Neural cell (in vitro differentiated cells): Measurements from ENCODE around the gene FASTK.

Experiments
- CTCF ChIP-seq: fragments of 450-650 bp; IDR thresholded peaks from 2 replicates; pipeline ENCODE4 v1.5.1; 2014; ENCODE audit warnings: antibody characterized with exemption, mild to moderate bottlenecking, moderate library complexity; ENCODE audit not compliant: poor library complexity, severe bottlenecking
- EP300 ChIP-seq: fragments of 450-650 bp; conservative IDR thresholded peaks from 2 replicates; pipeline ENCODE4 v1.6.1; 2014; ENCODE audit warnings: antibody characterized with exemption, mild to moderate bottlenecking, moderate library complexity; ENCODE audit not compliant: poor library complexity, severe bottlenecking
- EZH2 ChIP-seq: fragments of 200-600, 300-800 bp; shearing (Covaris generic), sonication (generic); IDR thresholded peaks from 2 replicates; pipeline ENCODE4 v1.6.1; 2014; ENCODE audit warnings: antibody characterized with exemption, low read length, borderline replicate concordance, mild to moderate bottlenecking; ENCODE audit not compliant: insufficient read depth, poor library complexity, severe bottlenecking
- MXI1 ChIP-seq: fragments of 450-650 bp; conservative IDR thresholded peaks from 2 replicates; pipeline ENCODE4 v1.6.1; 2014; ENCODE audit warnings: antibody characterized with exemption, mild to moderate bottlenecking; ENCODE audit not compliant: poor library complexity, severe bottlenecking
- POLR2AphosphoS5 ChIP-seq: IDR thresholded peaks from 2 replicates; pipeline ENCODE4 v1.6.1; 2012
- RAD21 ChIP-seq: fragments of 450-650 bp; conservative IDR thresholded peaks from 2 replicates; pipeline ENCODE4 v1.6.1; 2014; ENCODE audit warnings: antibody characterized with exemption, mild to moderate bottlenecking, moderate library complexity

GRCh38 chr7:151038951-151039849 is 41.4 kb downstream of the FASTK start:
- TF ChIP-seq CTCF: no peak
- TF ChIP-seq EZH2: no peak
- TF ChIP-seq POLR2AphosphoS5: no peak
- TF ChIP-seq EP300: no peak
- no peak for TF ChIP-seq MXI1
- no peak for TF ChIP-seq RAD21
